Activated CD8-positive, alpha-beta memory T cell treated with anti-CD3 and anti-CD28 coated beads for 4 hours (primary cell): ENCODE results near the gene DCAF11.

Source experiments
- DNase-seq, 2 donors: peaks; one replicate each; pipeline ENCODE4 v3.0.0-alpha.2; 2020; ENCODE audit warnings: low read depth in 2 of 2

The DCAF11 gene

GRCh38 chr14:24079491-24080141, 35.0 kb upstream of the DCAF11 start:
- no peak for DNase-seq

- DNase-seq: no peak
Measured at GRCh38 chr14:24080142-24080530, 34.4 kb upstream of the DCAF11 start.

GRCh38 chr14:24080888-24081738, 33.5 kb upstream of the DCAF11 start:
- DNase-seq: peak; percentile 33 to 39

- no peak for DNase-seq
Measured at GRCh38 chr14:24081739-24082211, 32.8 kb upstream of the DCAF11 start.

- no peak for DNase-seq
Measured at GRCh38 chr14:24082411-24083080, 32.0 kb upstream of the DCAF11 start.

- DNase-seq: no peak
Measured at GRCh38 chr14:24083462-24083861, 31.1 kb upstream of the DCAF11 start.

GRCh38 chr14:24084440-24084839, 30.1 kb upstream of the DCAF11 start:
- DNase-seq: no peak

GRCh38 chr14:24085215-24085614, 29.4 kb upstream of the DCAF11 start:
- DNase-seq: no peak

GRCh38 chr14:24086193-24086955, 28.2 kb upstream of the DCAF11 start:
- no peak for DNase-seq

- no peak for DNase-seq
Measured at GRCh38 chr14:24087004-24087403, 27.6 kb upstream of the DCAF11 start.

GRCh38 chr14:24088095-24088494, 26.5 kb upstream of the DCAF11 start:
- DNase-seq: no peak

- DNase-seq: no peak
Measured at GRCh38 chr14:24089890-24090289, 24.7 kb upstream of the DCAF11 start.

- DNase-seq: no peak
Measured at GRCh38 chr14:24092110-24092504, 22.5 kb upstream of the DCAF11 start.

GRCh38 chr14:24092505-24093206, 21.9 kb upstream of the DCAF11 start:
- DNase-seq: no peak

GRCh38 chr14:24093207-24093900, 21.2 kb upstream of the DCAF11 start:
- DNase-seq: no peak

GRCh38 chr14:24093901-24094840, 20.4 kb upstream of the DCAF11 start, which contains the start of gene PCK2:
PCK2 (plus strand) TSS chr14:24094311; CDS start chr14:24094406, 95 bp downstream.
- DNase-seq: peak; percentile 71 to 72

- DNase-seq: no peak
Measured at GRCh38 chr14:24094841-24095270, 19.7 kb upstream of the DCAF11 start.

- DNase-seq: peak in 1 of 2 donors; percentile 29
Measured at GRCh38 chr14:24095271-24096068, 19.1 kb upstream of the DCAF11 start.
